Endothelial cell of umbilical vein (primary cell): ENCODE results near the gene SLC23A2. TPM values are rescaled to one million over a fixed set of nuclear protein-coding genes. Genes with fewer than 3 reads are reported as not detected.

ENCODE experiments used
- BruUV-seq: library from RNA; stranded (reverse); fragments of 400-500 nt; replicated peaks from 2 replicates; lab custom pipeline; 2021; lab: Mats Ljungman, UMichigan
- CTCF ChIA-PET: fragments of 300-600, 350-600 bp; sonication (Branson Sonifier 250); formaldehyde crosslinking; loops from one replicate; lab custom pipeline; 2021; ENCODE audit warnings: antibody characterized with exemption, inconsistent platforms; lab: Charles Lee
- POLR2A ChIA-PET: fragments of 300-600, 350-600 bp; sonication (Branson Sonifier 250); formaldehyde crosslinking; loops from one replicate; lab custom pipeline; 2021; ENCODE audit warnings: antibody characterized with exemption, inconsistent platforms; lab: Charles Lee
- DNase-seq: peaks from one replicate; pipeline ENCODE4 v3.0.0-alpha.2; 2011; ENCODE audit warnings: low read depth, low spot score
- FAIRE-seq: peaks from 2 replicates; lab custom pipeline; 2011; peaks lifted over from hg19 to GRCh38; lab: Jason Lieb, UNC
- H2AFZ ChIP-seq: 2 replicates; pipeline ENCODE4 v1.6.0; 2012; ENCODE audit warnings: low read depth, low read length, control low read depth, inconsistent platforms
- H3K27ac ChIP-seq: 2 replicates; pipeline ENCODE4 v1.5.1; 2011; ENCODE audit warnings: low read depth, mild to moderate bottlenecking, control low read depth, low read length, moderate library complexity; ENCODE audit not compliant: insufficient read depth
- H3K27me3 ChIP-seq, 2 experiments: 2 replicates each; pipeline versions ENCODE4 v1.6.0 to v1.6.1; 2011; ENCODE audit warnings: low read length in 2 of 2, mixed read lengths in 1 of 2; ENCODE audit not compliant: control insufficient read depth in 2 of 2, insufficient read depth in 2 of 2
- H3K36me3 ChIP-seq, 2 experiments: 2 replicates in 1 of 2; 3 replicates in 1 of 2; pipeline ENCODE4 v1.5.1; 2011; ENCODE audit warnings: low read length in 2 of 2, mild to moderate bottlenecking in 1 of 2, moderate library complexity in 1 of 2; ENCODE audit not compliant: control insufficient read depth in 2 of 2, insufficient read depth in 2 of 2; ENCODE audit errors: extremely low read depth in 1 of 2
- H3K4me1 ChIP-seq: 3 replicates; pipeline ENCODE4 v1.5.1; 2011; ENCODE audit warnings: mild to moderate bottlenecking, low read length; ENCODE audit not compliant: control insufficient read depth, insufficient read depth; ENCODE audit errors: extremely low read depth
- H3K4me2 ChIP-seq: 2 replicates; pipeline ENCODE4 v1.6.1; 2011; ENCODE audit warnings: low read length, control low read depth, mixed read lengths; ENCODE audit not compliant: insufficient read depth
- H3K4me3 ChIP-seq, 3 experiments: fragments of 200-600 bp in 1 of 3; sonication (generic), shearing (Covaris generic) in 1 of 3; replicated peaks in 1 of 3; 2 replicates each; pipeline ENCODE4 v1.5.1; 2011 to 2016; ENCODE audit warnings: control low read depth in 3 of 3, low read length in 3 of 3, mild to moderate bottlenecking in 2 of 3, inconsistent platforms in 1 of 3, low read depth in 1 of 3, moderate library complexity in 1 of 3; ENCODE audit not compliant: insufficient read depth in 1 of 3
- H3K79me2 ChIP-seq: 2 replicates; pipeline ENCODE4 v1.6.0; 2012; ENCODE audit warnings: low read length, inconsistent platforms; ENCODE audit not compliant: control insufficient read depth, insufficient read depth
- H3K9ac ChIP-seq: replicated peaks from 2 replicates; pipeline ENCODE3; 2011; ENCODE audit warnings: low read length, control low read depth; ENCODE audit not compliant: insufficient read depth; ENCODE audit errors: extremely low read depth
- H3K9me1 ChIP-seq: replicated peaks from 3 replicates; pipeline ENCODE4 v1.6.0; 2011; ENCODE audit warnings: mild to moderate bottlenecking, low read length; ENCODE audit not compliant: control insufficient read depth, insufficient read depth; ENCODE audit errors: extremely low read depth
- H3K9me3 ChIP-seq: replicated peaks from 2 replicates; pipeline ENCODE4 v1.5.1; 2012; ENCODE audit warnings: low read length, inconsistent platforms; ENCODE audit not compliant: control insufficient read depth, insufficient read depth
- H4K20me1 ChIP-seq: replicated peaks from 2 replicates; pipeline ENCODE3; 2011; ENCODE audit warnings: mild to moderate bottlenecking, low read length; ENCODE audit not compliant: control insufficient read depth, insufficient read depth; ENCODE audit errors: extremely low read depth
- CTCF ChIP-seq, 2 donors: IDR thresholded peaks; 1 replicate in 1 of 2; 2 replicates in 1 of 2; pipeline ENCODE4 v1.5.1; 2011; ENCODE audit warnings: low read length in 2 of 2, mild to moderate bottlenecking in 2 of 2, moderate library complexity in 2 of 2, control low read depth in 1 of 2, inconsistent platforms in 1 of 2, low read depth in 1 of 2; ENCODE audit not compliant: insufficient read depth in 1 of 2; ENCODE audit errors: extremely low read depth in 1 of 2
- EZH2 ChIP-seq: IDR thresholded peaks from 2 replicates; pipeline ENCODE4 v1.6.1; 2012; ENCODE audit warnings: borderline replicate concordance, low read depth, mild to moderate bottlenecking, moderate library complexity, low read length, inconsistent platforms; ENCODE audit not compliant: severe bottlenecking
- MYC ChIP-seq: IDR thresholded peaks from one replicate; pipeline ENCODE4 v1.6.1; 2011; ENCODE audit warnings: mild to moderate bottlenecking, low read depth, low read length
- POLR2A ChIP-seq: IDR thresholded peaks from 2 replicates; pipeline ENCODE4 v1.6.1; 2012; ENCODE audit warnings: low read depth, mild to moderate bottlenecking, control low read depth, low read length
- POLR2AphosphoS5 ChIP-seq: IDR thresholded peaks from 2 replicates; pipeline ENCODE4 v1.6.1; 2012; ENCODE audit warnings: low read depth, mild to moderate bottlenecking, control low read depth, low read length, moderate library complexity; ENCODE audit not compliant: insufficient read depth
- dilution Hi-C: fragments of 300-500 bp; cut with MboI; formaldehyde crosslinking; loops from one replicate; pipeline ENCODE4 v1.15.0; 2019; ENCODE audit warnings: low sequenced_read_pairs; ENCODE audit not compliant: extremely low pct_ligation_motif_present
- intact Hi-C: fragments of 100-400 bp; cut with micrococcal nuclease; formaldehyde crosslinking; loops from one replicate; pipeline ENCODE4 v1.10.0; 2022
- polyA plus RNA-seq, 4 experiments: library from polyadenylated mRNA; depleted of rRNA in 3 of 4; stranded (reverse) in 3 of 4; unstranded in 1 of 4; fragments of >200 nt; gene quantifications; 2 replicates each; pipeline versions ENCODE4 v1.2.1 to v1.2.3, GENCODE V29; 2011 to 2012; ENCODE audit warnings: missing spikeins in 1 of 4
- total RNA-seq: library from RNA; stranded (reverse); gene quantifications from 2 replicates; pipeline ENCODE4 v1.2.3, GENCODE V29; 2021
- TF ChIP-seq, protein P1 (sequence below): IDR thresholded peaks from 2 replicates; pipeline ENCODE4 v1.6.1; 2011; ENCODE audit not compliant: insufficient read depth, insufficient read length

Gene SLC23A2
- total and polyA plus RNA-seq, 2 donors (not counting 3 experiments of a cell fraction or from before 2014, with no cell fraction given), result 24.4 to 24.5 TPM

GRCh38 chr20:4918473-4918872 lies 82.8 kb downstream of the SLC23A2 start:
- peaks cover 3% of the 10 kb centered on the region for H3K4me1 ChIP-seq
- no peaks in the 10 kb centered on the region for H4K20me1 ChIP-seq
- ChIA-PET POLR2A (no interaction called here), CTCF (interaction anchor here (1.2 to 4.6 kb wide), 8 partner anchors 8 to 38 kb away, joined by 3 to 38 read pairs (median 8); no protein-coding TSS in a partner anchor)
- H3K4me2 ChIP-seq, result no peak overlapping the region
- H3K79me2 ChIP-seq, result no peaks in the 10 kb centered on the region
- H3K27ac ChIP-seq, result no peak overlapping the region
- H3K9me1 ChIP-seq, result no peaks in the 10 kb centered on the region
- BruUV-seq, result no TSS peak
- no peaks in the 10 kb centered on the region for H3K9me3 ChIP-seq
- no peak overlapping the region for H2AFZ ChIP-seq
- H3K36me3 ChIP-seq, result no peaks in the 10 kb centered on the region
- dilution Hi-C loops (no loop called here), intact Hi-C loops (no loop called here)
- FAIRE-seq (no peak), DNase-seq (no peak)
- no peak overlapping the region for H3K9ac ChIP-seq
- TF ChIP-seq EZH2, result no peak
- no peak for TF ChIP-seq POLR2A
- TF ChIP-seq, protein P1, sequence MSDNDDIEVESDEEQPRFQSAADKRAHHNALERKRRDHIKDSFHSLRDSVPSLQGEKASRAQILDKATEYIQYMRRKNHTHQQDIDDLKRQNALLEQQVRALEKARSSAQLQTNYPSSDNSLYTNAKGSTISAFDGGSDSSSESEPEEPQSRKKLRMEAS, result no peak
- TF ChIP-seq CTCF (IDR thresholded peaks at IDR 0.05; ENCODE audit: extremely low read depth in 1 of 2, insufficient read depth in 1 of 2, low read depth in 1 of 2, low read length in 2 of 2), result no peak
- TF ChIP-seq MYC, result no peak
- TF ChIP-seq POLR2AphosphoS5, result no peak
- no peaks in the 10 kb centered on the region for H3K27me3 ChIP-seq
- no peak overlapping the region for H3K4me3 ChIP-seq
